C1 segment of cervical spinal cord (tissue), 14 donors: Measurements from ENCODE around the gene MAPK14.
A peak's percentile ranks its signal among the peaks of the same experiment; 100 is the strongest.
"Not testable (repeated sequence)": the region's sequence is repeated elsewhere in the genome, so short reads cannot be mapped to it uniquely, and the experiment has no call there.

ENCODE experiments used
- DNase-seq, 14 donors: peaks; one replicate each; lab custom pipeline; 2025; lab: John Stamatoyannopoulos, UW

Gene MAPK14

GRCh38 chr6:36121787-36122494 is 94.3 kb downstream of the MAPK14 start:
- no peak for DNase-seq

DNA sequence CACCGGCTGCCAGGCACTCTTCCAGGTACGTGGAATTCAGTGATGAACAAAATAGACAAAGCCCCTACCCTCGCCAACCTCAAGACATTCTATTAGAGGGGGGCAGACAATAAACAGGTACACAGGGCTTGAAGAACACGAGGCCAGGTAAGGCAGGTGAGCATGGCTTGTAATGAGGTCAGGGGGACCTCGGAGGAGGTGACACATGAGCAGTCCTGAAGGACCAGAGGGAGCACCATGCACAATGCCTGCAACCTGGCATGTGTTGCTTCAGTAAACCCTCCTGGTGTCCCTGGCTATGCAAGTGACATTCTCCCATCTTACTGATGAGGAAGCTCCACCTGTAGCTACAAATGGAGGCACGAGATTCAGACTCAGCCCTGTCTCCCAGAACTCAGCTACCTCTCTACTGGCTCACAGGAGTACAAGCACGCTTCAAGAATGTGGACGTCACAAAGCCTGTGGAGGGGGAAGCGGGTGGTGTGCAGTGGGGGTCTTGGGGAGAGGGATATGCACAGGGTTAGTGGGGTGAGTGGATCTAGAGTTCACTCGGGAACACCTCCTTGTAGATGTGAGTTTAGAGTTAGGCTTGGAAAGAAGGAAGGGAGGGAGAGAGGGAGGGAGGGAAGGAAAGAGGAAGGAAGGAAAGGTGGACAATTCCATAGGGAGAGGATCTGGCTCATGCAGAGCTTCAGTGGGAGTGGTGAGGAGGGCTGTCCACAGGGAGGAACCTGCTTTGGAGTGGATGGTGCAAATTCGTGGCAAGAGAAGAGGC is 95.1 kb downstream of the MAPK14 start:
- DNase-seq: no peak

DNA sequence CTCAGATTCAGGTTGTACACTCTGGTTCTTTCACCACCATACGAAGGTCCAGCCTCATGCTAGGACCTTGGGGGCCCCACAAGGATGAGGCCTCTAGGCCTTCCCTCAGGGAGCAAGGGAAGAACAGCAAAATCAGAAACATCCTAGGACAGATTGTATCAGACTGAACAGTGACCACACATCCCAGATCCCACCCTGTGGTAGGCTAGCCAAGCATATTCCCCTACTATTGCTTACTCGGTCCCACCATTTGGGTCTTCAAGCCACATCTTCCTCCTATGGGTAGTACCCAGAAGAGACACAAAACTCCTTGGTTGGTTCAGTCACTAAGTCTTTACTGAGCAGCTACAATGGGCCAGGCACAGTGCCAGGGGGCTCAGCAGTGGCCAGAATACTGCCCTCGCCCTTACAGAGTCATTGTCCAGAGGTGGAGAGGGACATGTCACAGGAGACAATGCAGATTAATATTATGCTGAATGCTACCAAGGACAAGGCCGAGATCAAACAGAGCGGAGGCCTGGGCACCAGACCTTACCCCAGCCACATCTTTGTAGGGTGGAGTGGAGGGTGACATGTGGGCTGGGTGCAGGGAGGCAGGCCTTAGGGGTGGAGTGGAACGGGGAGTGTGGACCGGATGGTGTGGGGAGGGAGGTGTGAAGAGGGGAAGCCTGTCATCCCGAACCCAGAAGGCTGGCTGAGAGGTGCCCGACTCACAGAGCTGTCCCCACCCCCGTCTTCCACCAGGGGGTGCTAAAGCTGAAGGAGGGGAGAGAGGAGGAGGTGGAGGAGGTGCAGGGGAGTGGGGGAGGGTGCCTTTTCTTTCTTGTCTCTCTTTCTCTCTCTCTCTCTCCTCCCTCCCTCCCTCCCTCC is 95.9 kb downstream of the MAPK14 start:
- DNase-seq: peak in 11 of 14 donors; percentile 18 to 67 (median 37)

DNA sequence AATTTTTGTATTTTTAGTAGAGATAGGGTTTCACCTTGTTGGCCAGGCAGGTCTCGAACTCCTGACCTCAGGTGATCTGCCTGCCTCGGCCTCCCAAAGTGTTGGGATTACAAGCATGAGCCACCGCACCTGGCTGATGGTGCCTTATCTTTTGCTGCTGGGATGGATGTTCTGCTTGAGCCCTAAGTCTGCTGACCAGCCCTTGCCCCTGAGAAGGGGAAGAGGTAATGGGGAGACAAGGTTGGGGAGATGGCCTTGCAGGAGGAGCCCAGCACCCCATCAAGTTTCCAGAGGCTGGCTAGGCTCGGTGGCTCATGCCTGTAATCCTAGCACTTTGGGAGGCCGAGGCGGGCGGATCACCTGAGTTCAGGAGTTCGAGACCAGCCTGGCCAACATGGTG is 96.7 kb downstream of the MAPK14 start:
- DNase-seq: not testable (repeated sequence)

DNA sequence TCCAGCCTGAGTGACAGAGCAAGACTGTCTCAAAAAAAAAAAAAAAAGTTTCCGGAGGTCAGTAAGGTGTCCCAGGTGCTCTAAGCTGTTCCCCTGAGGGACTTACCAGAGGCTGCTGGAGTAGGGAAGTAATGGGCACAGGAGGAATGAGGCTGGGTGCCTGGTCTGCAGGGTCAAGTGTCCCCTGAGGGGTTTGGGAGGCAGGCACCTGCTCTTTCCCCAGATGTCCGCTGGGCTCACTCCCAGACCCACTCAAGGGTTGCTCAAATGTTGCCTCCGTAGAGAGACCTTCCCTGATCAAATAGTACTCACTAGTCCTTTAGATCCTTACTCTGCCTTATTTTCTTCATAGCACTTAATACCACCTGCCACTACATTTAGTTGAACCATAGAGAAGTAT is 97.3 kb downstream of the MAPK14 start:
- no peak for DNase-seq

- no peak for DNase-seq
These were observed 98.0 kb downstream of the MAPK14 start for GRCh38 chr6:36125575-36125974.

DNA sequence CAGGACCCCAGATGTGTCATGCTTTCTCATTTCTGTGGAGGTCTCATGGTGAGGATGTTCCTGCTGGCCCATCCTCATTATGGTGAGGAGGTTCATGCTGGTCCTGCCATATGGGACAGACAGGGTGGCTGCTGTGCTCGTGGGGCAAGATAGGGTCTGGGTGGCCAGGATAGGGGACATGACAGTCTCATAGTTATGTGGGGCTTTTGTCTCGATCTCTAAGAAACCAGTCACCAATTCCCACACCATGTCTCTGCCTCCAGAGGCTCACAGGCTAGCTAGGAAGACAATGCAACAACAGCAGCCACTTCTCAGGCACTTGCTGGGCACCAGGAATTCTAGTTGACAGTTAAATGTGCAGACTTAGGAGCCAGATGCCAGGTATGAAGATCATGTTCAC is 98.5 kb downstream of the MAPK14 start:
- DNase-seq: no peak

DNA sequence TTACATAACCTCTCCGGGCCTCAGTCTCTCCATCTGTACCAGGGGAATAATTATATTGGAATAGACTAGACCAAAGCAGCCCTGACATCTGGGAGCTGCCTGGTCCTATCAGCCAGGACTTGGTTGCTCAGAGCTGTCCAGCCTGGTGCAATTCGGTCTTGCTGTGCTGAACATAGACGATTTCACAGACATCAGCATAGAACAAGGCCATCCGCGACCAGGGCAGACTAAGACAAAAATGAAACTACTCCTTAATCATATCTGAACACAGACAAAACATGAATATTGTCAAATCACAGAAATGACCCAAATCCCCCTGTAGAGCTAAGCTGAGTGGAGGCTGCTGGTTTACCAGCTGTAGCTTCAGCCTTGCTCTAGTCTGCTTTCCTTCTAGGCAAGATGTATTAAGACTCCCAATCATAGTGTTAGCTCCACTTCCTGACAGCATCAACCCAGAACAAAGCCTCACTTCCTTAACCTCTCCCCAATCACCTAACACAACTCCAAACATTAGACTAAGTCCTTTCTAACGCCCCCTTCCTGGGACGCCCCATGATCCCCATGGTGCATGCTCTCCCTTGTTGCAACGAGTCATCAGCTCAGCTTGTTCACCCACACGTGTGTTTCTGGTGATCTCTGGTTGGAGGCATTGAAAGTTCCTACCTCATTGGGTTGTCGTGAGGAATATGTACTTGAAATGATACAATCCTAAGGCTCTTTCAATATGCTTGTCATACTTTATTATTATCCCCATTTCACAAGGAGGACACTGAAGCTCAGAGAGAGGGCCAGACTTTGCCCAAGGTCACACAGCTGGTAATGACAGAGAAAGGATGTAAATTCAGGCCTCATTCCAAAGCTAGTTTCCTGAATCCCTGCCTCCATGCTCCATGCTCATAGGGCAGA is 99.2 kb downstream of the MAPK14 start:
- no peak for DNase-seq

DNA sequence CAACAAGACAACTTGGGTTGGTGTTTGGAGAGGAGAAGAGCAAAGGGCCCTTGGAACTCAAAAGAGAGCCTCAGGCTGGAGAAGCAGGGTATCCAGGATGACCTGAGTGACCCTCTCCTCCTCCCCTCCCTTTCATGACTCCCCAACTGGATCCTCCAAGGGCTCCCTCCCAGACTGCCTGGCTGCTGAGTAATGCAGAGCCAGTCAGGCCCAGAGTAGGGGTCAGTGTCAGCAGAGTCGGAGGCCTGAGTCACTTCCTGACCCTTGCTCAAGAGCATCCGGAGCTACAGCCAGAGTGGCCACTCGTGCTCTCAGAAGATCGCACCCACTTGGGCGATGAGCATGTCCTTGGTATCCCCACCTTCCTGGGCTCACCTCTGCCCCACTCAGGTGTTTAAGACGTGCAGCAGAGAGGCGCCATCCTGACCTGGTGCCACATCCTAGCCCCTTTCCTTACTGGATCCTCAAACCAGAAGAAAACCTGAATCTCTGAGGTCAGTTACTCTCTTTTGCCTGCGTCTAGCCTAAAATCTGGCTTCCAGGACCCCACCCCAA is 99.9 kb downstream of the MAPK14 start:
- DNase-seq: no peak

DNA sequence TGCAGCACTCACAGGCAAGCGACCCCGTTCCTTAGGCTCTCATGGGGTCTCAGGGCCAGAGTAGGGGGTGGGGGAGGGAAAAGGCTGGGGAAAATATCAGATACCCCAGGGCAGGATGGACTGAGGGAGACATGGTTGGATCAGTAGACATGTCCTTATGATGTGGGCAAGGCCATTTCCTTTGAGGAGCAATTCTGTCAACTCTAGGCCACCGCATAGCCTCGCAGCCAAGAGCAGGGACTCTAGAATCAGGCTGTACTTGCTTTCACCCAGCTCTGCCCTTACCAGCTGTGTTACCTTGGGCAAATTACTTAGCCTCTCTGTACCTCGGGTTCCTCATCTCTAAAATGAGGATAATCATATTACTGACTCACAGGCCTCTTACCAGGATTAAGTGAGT is 100.5 kb downstream of the MAPK14 start:
- no peak for DNase-seq

DNA sequence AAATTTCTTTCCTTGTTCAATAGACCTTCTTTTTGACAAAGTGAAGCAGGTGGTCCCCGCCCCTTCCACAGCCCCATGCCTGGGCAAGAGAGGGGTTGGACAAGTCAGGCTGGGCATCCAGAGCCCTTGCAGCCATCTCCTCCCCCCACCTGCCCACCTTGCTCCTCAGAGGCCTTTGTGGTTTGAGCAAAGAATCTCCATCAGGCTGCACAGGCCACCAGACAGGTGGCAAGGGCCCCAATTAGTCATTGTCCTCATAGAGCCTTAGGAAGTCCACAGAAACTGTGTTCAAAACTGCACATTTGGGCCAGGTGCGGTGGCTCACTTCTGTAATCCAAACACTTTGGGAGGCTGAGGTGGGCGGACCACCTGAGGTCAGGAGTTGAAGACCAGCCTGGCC is 101.2 kb downstream of the MAPK14 start:
- no peak for DNase-seq

DNA sequence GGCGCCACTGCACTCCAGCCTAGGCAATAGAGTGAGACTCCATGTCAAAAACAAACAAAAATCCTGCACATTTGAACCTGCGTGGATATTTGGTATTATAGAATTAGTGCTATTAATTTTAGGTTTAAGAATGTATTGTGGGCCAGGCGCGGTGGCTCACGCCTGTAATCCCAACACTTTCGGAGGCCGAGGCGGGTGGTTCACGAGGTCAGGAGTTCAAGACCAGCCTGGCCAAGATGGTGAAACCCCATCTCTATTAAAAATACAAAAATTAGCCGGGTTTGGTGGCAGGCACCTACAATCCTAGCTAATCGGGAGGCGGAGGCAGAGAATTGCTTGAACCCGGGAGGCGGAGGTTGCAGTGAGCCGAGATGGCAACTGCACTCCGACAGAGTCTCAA is 101.7 kb downstream of the MAPK14 start:
- DNase-seq: not testable (repeated sequence)

- no peak for DNase-seq
These were observed 102.5 kb downstream of the MAPK14 start, which contains the start of gene MAPK13 for GRCh38 chr6:36129941-36130666. MAPK13 (plus strand) TSS chr6:36130513; CDS start chr6:36130583, 70 bp downstream.

DNA sequence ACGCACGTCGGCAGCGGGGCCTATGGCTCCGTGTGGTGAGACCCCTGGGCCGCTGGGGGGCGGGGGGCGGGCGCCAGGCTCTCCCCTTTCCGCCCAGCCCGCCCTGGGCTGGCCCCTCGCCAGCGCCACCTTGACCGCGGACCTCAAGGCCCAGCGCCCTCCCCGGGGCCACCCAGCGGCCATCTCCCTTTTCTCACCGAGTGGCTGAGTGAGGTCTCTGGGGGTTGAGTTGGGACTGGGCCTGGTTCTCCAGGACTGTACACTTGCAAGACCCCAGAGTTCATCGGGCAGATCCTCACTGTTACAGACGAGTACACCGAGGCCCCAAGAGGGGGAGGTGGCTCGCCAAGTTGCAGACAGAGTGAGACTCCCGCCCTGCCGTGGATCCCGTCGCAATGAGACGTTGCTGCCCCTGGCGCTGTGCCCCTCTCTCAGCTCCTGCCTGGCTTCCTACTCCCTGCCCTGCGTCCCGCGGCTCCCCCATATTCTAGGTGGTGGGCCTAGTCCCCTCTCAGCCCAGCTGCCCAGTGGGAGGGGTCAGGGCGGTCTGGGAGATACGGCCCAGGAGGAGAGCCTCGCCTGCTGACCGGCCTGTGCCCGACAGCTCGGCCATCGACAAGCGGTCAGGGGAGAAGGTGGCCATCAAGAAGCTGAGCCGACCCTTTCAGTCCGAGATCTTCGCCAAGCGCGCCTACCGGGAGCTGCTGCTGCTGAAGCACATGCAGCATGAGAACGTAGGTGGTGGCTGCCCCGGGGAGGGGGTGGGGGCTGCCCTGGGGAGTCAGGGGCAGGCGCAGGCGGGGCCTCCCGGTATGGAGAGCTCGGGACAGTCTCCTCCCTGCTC is 103.3 kb downstream of the MAPK14 start:
- no peak for DNase-seq

DNA sequence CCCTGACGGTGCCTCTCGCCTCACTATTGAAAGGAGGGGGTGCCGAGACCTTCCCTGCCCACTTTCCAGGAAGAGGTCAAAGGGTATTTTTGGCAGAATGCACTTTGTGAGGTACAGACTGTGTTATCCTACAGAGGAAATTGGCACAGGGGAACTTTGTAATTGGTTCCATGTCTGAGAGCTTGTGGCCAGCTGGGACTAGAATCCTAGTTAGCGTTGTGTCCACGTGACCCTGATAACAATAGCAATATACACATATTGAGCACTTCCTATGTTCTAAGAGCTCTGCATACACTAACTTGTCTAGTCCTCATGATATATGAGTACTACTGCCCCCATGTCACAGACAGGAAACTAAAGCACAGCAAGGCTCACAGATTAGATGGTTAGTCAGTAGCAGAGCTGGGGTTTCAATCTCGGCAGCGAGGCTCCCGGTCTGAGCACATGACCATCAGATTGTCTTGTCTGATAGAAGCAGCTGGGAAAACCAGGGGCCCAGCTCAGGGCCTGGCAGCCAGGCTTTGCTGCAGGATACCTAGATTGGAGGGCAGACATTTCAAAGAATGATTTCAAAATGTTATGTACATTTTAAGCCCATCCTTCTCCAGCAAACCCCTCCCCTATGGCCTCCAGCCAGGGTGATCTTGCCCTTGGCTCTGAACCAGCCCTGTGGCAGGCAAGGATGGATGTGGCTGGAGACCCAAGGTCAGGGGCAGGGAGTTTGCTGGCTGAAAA is 104.1 kb downstream of the MAPK14 start:
- DNase-seq: peak in 1 of 14 donors; percentile 12

DNA sequence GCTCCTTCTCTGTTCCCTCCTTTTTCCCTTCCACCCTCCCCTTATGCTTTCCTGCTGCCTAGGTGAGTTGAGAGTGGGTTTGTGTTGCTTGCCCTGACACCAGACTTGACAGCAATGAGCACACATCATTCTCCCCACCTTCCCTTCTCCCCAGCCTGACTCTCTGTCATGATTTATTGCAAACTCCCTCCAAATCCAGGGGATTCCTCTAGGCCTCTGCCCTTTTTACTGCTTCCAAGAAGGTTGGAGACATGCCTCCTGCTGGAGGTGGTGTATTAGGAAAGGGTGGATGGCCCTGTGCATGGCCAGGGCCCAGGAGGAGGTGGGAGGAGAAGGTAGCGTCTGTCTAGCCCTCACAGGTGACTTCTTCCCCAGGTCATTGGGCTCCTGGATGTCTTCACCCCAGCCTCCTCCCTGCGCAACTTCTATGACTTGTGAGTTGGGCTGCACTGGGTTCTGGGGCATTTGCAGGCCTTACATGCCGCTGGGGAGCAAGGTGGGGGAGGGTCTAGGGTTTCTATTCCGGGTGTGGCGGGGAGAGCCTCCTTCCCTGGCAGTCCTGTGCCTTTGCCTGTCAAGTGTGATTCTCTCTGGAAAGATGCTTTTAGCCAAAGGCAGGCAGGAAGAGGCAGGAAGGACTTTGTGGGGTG is 104.8 kb downstream of the MAPK14 start:
- no peak for DNase-seq

DNA sequence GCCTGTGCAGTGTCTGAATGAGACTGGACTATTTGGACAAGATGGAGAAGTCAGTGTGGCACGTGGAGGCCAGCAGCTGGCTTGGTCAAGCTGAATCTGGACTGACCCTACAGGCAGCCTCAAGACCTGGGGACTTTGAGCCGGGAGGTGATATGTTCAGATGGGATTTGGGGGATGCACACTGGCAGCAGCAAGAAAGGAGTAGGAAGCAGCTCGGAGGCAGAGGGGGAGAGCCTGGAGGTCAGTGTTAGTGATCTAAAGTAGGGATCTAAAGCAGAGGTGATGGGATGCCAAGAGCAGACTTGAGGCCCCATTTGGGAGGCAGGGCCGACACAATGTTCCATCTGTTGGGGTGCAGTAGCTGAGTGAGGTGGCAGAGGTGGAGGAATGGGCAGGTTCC is 105.5 kb downstream of the MAPK14 start:
- no peak for DNase-seq

DNA sequence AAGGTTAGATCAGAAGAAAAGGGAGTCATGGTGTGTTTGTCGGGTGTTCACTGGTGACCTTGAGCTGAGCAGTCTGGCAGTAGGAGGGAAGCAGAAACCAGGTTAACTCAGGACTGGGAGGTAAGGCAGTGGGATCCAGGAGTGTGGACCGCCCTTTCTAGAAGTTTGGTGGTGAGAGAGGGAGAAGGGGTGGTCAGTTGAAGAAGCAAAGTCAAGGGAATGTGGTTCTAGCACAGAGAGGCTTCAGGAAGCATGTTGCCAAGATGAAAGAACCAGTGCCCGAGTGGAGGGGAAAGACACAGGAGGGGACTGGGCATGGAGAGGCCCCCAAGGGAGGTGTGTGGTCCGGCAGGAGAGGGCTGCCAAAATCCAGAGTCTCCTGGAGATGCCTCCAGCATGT is 106.3 kb downstream of the MAPK14 start:
- no peak for DNase-seq
